NCI-H460 (cell line): ENCODE measurements around the gene ZBTB21. TPM values are rescaled to one million over a fixed set of nuclear protein-coding genes. Genes with fewer than 3 reads are reported as not detected.

Experiments
- DNase-seq: peaks from one replicate; pipeline ENCODE4 v3.0.0-alpha.2; 2016; ENCODE audit warnings: low read depth; ENCODE audit errors: extremely low read depth
- polyA plus RNA-seq: library from polyadenylated mRNA; depleted of rRNA; stranded (reverse); fragments of >200 nt; gene quantifications from 2 replicates; pipeline ENCODE4 v1.2.3, GENCODE V29; 2014; cell fraction: nucleus; rRNA removed
- total RNA-seq: library from RNA; depleted of rRNA; stranded (reverse); fragments of >200 nt; shearing (Covaris generic); gene quantifications from 2 replicates; pipeline ENCODE4 v1.2.3, GENCODE V29; 2014; rRNA removed

The ZBTB21 gene
- 13.2 and 14.4 TPM in 2 replicates for total RNA-seq
- 5.7 and 11.1 TPM in 2 replicates for polyA plus RNA-seq

DNA sequence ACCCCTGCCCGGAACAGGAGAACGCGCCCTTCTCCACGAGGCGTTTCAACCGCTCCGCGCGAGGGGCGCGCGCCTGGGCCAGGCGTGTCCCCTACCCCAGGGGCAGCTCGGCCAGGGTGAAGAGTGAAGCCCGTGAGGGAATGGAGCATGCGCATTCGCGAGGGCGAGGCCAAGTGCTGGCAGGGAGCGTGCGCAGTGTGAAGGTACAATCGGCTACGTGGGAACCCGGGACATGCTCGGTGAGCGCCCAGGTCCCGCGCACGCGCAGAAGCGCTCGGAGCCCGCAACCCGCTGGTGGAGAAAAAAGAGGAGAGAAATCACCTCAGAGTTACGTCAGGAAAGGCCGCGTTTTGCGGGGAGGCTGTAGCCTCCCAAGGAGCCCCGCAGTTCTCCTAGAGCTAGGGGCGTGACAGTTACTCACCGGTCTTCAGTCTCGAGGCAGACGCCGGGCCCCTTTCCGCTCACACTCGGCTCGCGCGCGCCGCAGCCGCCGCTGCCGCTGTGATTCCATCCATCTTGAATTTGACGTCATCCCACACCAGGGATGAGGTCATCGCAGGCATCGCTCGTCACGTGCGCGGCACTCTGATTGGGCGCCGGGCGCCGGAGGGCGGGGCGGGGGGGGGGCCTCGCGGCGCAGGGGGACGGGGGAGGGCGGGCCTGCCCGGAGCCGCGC lies at the start of gene ZBTB21:
Gene ZBTB21 (minus strand): TSS at position 530 of the 676 bp plus-strand sequence. CDS start 16,265 bp downstream, outside the sequence.
- peak; percentile 96 for DNase-seq

DNA sequence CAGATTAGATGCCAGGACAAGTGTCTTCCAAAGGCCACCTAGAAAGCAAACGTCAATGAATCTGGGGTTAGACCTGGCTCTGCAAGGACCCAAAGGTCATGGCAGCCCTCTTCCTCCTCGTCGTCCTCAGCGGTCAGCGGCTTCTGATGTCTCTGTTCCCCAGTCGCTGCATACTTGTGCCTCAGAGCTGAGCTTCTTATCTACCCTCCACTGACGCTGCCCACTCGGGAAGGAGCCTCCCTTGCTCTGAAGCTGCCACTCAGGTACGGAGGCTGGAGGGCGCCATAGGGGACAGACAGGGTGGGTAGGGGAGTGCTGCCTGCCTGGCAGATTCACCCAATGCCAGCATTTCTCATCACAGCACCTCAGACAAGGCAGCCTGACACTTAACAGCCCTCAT lies 49.6 kb upstream of the ZBTB21 start:
- no peak for DNase-seq

DNA sequence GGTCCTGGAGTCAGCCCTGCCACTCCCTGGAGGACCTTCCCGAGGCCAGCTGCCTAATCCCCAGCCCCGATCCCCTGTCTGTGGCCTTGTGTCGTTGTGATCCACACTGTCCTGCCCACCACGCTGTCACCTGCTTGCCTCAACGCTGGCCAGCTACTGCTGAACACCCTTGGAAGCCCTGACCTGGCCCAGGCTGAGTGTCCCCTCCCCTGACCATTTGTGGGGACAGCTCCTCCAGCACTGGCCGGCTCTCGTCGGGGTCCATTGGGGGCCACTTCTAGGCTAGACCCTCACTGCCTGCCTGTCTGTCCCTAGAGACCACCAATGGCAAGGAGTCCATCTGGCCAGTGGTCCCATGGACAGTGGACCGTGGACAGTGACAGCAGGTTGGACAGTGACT lies 49.0 kb upstream of the ZBTB21 start:
- no peak for DNase-seq

DNA sequence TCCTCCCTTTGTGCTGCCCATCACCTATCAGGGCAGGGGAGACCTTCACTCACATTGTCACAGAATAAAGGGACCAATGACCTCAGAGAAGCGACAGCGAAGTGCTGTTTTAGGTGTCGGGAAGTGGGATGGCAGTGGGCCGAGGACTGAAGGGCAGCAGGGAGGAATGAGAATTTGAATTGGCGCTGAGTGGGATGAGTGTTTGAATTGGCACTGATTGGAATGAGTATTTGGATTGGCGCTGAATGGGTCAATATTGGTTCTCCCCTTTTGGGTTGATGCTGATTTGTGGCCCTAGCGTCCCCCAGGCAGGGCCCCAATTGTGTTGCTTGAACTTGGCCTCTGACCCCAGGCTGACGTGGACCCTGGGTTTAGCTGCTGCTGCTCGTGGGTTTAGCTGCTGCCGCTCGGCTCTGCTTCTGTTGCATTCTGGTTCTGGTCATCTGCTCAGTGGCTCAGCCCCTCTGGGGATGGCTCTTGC lies 48.5 kb upstream of the ZBTB21 start:
- no peak for DNase-seq

DNA sequence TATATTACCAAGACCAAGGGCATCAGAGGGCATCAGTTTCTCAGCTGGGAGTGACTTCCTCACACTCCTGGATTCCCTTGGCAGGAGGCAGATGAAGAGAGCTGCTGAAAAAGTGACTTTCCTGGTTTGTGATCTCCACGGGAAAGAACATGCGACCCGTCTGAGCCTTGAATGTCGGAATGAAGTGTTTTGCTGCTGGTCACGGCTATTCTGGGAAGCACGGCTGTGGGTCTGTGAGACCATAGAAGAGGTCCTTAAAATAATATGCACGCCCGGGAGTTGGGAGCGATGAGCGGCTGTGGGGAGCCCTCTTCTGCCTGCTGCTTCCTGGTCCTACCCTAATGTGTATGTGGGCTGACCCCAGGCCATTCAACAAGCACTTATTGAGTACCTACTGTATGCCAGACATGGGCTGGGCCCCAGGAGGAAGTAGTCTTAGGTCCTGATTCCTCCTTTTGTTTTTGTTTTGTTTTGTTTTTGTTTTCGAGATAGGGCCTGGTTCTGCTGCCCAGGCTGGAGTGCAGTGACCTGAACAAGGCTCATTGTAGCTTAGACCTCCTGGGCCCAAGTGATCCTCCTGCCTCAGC lies 47.8 kb upstream of the ZBTB21 start:
- no peak for DNase-seq

DNA sequence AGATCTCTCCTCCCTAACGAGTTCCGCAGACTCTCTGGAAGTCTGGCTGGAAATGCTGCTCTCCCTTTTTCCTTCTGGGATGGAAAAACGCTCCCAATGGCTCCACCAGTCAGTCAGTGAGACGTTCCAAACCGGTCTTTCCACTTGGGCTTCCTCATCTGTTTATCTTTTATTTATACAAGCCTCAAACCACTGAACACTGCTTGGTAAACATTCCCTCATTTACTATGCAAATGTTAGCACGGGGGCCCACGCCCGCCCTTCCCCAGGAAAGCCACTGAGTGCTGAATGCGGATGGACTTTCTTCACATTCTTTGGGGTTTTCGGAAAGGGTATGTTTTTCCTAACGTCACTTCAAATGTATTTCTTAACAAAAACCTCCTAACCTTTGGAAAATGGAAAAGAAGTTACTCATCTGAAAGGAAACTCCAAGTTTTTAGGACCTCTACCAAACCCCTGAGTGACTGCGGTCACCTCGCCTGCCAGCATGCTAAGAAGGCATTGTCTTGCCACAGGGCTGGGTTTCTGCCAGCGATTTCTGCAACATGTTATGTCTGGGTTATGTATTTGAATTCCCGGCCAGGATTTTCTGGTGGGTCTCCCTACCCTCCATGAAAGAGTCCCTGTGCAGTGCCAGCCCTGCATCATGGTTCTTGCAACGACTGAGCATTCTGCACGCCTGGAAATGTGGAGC lies 47.0 kb upstream of the ZBTB21 start:
- no peak for DNase-seq

DNA sequence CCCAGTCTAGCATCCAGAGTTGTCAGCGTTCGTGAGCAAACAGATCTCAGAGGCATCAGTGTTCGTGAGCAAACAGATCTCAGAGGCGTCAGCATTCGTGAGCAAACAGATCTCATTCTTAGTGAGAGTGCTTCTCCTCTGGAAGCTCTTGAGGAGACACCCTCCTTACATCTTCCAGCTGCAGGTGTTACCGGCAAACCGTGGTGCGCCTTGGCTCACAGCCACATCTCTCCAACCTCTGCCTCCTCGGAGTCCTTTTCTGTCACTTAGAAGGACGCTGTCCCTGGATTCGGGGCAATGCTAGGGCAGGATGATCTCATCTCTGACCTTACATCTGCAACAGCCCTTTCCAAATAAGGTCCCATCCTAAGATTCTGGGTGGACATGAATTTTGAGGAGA lies 46.3 kb upstream of the ZBTB21 start:
- DNase-seq, result no peak

DNA sequence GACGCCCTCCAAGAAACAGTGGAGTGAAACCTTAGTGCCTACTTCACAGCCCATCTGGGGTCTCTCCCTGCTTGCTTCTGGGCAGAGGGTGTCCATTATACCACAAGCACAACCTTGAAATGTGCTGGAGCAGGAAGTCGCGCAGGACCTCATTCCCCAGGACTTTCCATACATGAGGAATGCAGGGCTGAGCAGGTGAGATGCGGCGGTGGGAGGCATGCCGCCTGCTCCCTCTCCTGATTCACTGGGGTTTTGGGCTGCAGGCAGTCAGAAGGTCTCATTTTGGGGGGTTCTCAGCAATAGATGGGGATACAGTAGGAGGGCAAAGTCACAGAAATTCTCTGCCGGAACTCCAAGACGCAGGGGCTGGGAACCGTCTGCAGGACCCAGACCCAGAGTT lies 45.3 kb upstream of the ZBTB21 start:
- DNase-seq, result no peak

DNA sequence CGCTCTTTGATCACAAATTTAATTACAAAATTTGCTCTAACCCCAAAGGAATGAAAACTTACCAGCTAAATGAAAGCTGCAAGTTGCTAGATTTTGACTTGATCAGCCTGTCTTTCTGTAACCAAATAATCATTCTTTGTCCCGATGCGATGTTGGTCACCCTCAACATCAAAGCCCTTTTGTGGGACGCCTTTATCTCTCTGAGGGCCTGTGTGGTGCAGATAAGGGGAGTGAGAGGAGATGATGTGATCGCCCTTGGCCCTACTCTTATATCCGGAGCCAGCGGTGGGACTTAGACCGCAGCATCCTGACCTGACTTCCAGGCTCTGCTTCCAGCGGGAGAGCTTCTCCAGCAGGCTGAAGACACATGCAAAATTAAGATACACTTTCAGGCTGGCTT lies 41.6 kb upstream of the ZBTB21 start:
- no peak for DNase-seq

DNA sequence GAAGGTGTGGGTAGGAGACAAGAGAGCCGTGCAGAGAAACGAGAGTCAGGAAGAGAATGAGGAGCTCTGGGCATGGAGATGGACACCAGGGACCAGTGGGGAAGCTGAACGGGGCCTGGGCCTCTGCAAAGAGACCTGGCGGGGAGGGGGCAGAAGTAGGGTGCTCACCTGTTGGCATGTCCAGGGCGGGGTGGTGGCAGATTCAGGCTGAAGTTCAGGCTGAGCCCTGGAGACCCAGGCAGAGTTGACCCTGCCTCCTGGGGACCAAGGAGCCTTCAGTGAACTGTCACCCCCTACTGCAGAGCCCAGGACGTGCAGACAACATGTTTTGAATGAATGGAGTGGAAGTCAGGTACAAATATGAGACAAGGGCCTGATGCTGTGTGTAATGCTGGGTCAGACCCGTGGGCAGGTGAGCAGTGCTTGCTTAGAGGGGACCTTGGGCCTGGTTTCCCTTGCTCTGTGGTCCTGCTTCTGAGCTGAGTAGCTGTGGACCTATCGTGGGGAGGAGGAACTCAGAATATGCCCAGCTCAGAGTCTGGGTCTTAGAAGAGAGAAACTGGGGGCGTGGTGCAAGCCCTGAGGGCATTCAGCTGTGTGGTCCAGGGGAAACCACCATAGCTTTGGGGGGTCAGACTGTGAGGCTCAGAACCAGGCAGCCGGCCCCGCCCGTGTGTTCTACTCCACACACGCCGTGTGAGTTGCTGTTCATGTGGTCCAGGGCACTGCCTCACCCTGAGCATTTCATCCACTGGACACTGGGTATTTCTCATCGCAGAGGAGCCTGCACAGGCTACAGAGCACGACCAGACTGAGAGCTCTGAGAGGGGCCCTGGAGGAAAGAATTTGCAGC lies 39.6 kb upstream of the ZBTB21 start:
- DNase-seq, result no peak

DNA sequence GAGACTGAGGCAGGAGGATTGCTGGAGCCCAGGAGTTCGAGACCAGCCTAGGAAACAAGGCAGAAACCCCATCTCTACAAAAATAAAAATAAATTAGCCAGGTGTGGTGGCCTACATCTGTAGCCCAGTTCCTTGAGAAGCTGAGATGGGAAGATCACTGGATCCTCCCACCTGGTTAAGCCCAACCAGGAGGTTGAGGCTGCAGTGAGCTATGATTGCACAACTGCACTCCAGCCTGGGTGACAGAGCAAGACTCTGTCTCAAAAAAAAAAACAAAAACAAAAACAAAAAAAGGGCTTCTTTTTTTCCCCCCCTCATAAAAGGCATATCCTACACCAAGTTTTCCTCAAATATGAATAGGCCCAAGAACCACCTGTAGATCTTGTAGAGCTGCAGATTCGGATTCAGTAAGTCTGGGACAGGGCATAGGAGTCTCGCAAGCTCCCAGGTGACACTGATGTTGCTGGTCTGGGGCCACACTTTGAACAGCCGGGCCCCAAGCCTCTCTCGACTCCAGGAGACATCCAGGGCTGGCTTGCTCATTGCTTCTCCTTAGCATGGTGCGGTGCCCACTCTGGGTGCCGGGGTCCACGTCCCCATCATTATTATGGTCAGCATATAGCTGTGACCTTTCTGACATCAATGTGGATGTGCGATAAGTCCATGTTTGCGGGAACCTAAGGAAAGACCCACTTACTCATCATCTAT lies 38.9 kb upstream of the ZBTB21 start:
- no peak for DNase-seq

DNA sequence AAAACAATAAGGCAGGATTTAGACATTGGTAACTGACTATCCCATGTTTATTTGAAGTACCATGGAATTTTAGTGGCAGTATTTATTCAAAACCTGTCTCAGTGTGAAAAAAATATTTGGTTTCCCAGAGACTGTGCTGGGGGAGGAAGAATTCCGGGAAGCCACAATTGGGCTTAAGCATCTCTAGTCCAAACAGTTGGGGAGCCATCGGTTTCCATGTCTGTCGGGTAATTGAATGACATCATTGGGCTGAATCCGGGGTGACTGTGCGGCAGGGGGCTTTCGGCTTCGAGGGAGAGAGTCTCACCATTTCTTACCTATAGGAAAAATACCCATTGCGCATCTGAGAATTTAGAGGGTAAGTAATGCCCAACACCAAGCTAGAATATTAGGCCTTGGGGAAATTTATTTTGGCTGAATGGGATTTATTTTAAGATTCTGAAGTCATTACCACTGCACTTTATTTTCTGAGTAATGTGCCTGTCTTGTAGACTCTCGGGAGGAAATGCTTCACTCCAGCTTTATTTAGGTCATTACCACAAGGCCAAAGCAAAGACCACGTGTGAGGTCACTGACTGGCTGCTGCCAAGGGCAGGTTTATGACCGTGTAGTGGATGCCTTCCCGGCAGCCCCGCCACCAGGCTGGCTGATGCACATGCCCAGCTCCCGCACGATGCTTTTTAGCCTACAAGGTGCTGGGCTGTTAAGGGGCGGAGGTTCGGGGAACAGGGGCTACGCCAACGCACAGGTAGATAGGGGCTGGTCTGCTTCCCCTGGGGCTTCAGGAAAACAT lies 37.9 kb upstream of the ZBTB21 start:
- DNase-seq, result no peak

DNA sequence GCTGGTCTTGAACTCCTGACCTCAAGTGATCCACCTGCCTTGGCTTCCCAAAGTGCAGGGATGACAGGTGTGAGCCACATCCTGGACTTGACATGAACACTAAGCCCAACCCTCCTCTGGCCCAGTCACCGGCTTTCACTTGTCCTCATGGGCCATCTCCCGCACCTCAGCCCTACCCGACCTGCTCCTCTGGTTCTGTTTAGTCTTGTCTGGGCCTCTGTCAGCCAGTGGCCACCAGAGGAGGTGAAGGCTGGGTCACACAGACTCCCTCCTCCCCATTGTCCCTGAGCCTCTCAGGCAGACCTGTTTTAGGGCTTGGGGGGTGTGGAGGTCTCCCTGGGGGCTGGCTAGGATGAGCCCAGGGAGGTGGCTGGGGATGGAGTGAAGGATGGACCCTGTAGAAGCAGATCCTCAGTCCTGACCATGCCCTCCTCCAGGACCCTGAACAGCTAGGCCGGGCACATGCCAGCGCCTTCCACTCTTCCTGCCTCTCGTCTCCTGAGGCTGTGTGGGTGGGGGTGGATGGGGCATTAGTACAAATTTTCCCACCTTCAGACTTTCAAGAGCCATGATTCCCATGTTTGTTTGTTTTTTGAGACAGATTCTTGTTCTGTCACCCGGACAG lies 34.8 kb upstream of the ZBTB21 start:
- no peak for DNase-seq

DNA sequence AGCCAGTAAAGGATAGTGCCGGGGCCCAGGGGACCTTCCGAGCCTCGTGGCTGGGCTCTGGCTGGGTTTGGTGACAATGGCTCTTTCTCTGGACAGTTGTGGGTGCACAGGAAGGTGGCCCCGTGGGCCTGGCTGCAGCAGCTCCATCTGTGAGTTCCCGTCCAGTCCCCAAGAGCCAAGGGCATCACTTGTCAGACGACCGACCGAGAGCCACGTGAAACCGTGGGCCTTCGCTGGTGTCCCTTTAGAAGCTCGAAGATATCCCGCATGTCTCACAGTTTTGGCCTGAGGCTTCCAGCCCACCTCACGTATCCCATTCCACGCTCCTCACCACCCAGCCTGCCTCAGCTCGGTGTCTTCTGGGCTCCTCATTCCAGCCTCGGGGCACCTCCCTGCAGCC lies 33.8 kb upstream of the ZBTB21 start:
- DNase-seq, result no peak

DNA sequence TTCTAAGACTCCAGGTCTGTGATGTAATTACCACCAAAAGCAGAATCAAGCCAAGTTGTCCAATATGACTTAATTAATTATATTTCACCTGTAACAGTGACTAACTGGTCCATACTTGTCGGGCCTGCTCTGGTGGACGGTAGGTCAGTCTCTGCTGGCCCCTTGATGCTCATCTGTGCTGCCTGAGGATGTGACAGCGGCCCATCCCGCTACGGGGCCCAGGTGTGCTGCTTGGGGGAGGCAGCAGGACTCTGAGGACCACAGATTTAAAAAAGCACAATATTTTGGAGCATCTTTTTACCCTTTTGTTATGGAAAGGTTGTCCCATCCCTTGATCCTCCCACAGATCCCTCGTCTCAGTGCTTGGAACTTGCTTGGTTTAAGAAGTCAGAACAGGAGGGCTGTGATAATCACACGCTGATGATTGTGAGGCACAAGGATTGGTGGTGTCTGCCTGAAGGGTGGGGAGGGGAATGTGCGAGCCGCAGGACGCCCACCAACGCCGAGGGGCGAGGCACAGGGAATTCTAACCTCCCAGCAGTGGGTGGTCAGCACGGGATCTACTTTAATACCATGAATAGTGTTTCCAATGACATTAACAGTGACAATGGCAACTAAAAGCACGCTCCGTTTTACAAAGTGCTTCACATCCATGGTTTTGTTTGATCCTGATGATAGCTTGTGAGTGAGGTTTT lies 33.2 kb upstream of the ZBTB21 start:
- no peak for DNase-seq

DNA sequence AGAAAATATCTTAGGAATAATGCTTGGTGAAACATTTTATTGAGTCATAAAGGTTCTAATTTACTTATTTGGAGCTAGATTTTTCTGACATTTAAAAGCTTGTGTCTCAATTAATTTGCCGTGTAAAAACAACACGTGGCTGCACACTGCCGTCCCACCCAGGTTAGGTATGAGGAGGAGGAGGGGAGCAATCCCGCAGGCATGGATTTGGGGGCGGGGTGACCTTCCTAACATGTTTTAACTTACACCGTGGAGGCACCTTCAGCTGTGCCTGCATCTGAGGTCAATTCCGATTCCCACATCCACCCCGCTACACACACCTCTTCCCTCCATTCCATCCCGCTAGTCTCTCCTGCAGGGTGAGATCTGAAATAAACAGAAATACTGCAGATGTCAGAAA lies 32.5 kb upstream of the ZBTB21 start:
- no peak for DNase-seq

DNA sequence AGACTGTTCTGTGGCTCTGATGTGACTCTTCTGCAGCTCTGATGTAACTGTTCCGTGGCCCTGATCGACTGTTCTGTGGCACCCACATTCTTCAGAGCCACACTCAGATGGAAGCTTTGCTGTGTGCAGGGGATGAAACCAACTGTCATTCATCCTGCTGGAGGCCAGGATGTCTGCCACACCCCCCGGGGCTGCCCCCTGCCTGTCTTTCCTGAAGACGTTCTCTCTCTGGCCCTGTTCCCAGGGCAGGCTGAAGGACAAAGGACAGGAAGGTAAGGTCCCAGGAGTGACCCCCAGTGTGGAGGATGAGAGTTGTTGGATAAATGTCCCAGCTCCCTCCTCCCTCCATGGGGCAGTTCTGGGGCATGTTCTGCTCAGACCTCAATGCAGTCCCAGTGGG lies 31.6 kb upstream of the ZBTB21 start:
- no peak for DNase-seq

DNA sequence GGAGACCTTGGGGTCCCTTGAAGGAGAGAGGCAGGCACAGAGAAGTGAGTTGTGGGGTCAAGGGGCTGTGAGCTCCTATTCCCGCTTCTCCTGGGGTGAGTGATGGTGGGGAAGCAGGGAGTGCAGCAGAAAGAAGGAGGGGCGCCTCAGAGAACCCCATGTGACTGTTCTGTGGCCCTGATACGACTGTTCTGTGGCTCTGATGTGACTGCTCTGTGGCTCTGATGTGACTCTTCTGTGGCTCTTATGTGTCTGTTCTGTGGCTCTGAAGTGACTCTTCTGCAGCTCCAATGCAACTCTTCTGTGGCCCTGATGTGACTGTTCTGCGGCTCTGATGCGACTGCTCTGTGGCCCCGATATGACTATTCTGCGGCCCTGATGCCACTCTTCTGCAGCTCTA lies 31.1 kb upstream of the ZBTB21 start:
- DNase-seq, result no peak
